ENCODE measurements around the gene LRRC26.
A peak's percentile ranks its signal among the peaks of the same experiment; 100 is the strongest.
"Not testable (repeated sequence)": the region's sequence is repeated elsewhere in the genome, so short reads cannot be mapped to it uniquely, and the experiment has no call there.

LRRC26 gene

DNA sequence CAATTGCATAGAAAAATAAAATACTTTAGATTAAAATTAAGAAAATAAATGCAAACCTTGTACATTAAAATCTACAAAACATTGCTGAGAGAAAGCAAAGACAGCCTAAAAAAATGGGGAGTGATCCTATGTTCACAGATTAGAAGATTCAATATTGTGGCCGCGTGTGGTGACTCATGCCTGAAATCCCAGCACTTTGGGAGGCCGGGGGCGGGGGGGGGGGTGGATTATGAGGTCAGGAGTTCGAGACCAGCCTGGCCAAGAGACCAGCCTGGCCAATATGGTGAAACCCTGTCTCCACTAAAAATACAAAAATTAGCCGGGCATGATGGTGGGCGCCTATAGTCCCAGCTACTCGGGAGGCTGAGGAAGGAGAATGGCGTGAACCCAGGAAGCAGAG, 34.7 kb downstream of the LRRC26 start:
- not testable (repeated sequence) for H3K9ac ChIP-seq (ENCODE audit: low read depth in 1 of 2, low read length in 2 of 2); H3K36me3 ChIP-seq (ENCODE audit: control insufficient read depth in 1 of 2, insufficient read depth in 2 of 2, low read length in 2 of 2); H3K4me1 ChIP-seq (ENCODE audit: control insufficient read depth in 1 of 2, insufficient read depth in 2 of 2, low read length in 2 of 2); H3K9me3 ChIP-seq (ENCODE audit: control insufficient read depth in 1 of 2, low read length in 2 of 2); H3K4me3 ChIP-seq (ENCODE audit: low read depth in 1 of 2, low read length in 2 of 2); H3K27ac ChIP-seq (ENCODE audit: low read depth, low read length)
- peaks cover 32 to 40% of the 10 kb centered on the region in 2 donors for H3K27me3 ChIP-seq (ENCODE audit: control insufficient read depth in 1 of 2, insufficient read depth in 2 of 2, low read length in 2 of 2)

DNA sequence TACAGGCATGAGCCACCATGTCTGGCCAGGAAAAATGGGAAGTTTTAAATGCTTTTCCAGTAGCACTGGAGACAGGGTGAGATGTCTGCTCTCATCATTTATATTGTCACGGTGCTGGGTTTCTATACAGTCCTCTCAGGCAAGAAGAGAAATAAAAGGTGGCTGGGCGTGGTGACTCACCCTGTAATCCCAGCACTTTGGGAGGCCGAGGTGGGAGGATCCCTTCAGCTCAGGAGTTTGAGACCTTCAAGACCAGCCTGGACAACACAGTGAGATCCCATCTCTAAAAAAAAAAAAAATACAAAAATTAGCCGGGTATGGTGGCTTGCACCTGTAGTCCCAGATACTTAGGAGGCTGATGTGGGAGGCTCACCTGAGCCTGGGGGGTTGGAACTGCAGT, 35.7 kb downstream of the LRRC26 start:
- Histone ChIP-seq H3K36me3 (ENCODE audit: control insufficient read depth in 1 of 2, insufficient read depth in 2 of 2, low read length in 2 of 2) (no peaks in the 10 kb centered on the region), H3K9me3 (ENCODE audit: control insufficient read depth in 1 of 2, low read length in 2 of 2) (no peaks in the 10 kb centered on the region), H3K9ac (ENCODE audit: low read depth in 1 of 2, low read length in 2 of 2) (no peak overlapping the region), H3K4me1 (ENCODE audit: control insufficient read depth in 1 of 2, insufficient read depth in 2 of 2, low read length in 2 of 2) (peaks cover 0 to 3% of the 10 kb centered on the region in 2 donors), H3K4me3 (ENCODE audit: low read depth in 1 of 2, low read length in 2 of 2) (no peak overlapping the region), H3K27me3 (ENCODE audit: control insufficient read depth in 1 of 2, insufficient read depth in 2 of 2, low read length in 2 of 2) (peaks cover 26 to 31% of the 10 kb centered on the region in 2 donors), H3K27ac (ENCODE audit: low read depth, low read length) (no peak overlapping the region)

DNA sequence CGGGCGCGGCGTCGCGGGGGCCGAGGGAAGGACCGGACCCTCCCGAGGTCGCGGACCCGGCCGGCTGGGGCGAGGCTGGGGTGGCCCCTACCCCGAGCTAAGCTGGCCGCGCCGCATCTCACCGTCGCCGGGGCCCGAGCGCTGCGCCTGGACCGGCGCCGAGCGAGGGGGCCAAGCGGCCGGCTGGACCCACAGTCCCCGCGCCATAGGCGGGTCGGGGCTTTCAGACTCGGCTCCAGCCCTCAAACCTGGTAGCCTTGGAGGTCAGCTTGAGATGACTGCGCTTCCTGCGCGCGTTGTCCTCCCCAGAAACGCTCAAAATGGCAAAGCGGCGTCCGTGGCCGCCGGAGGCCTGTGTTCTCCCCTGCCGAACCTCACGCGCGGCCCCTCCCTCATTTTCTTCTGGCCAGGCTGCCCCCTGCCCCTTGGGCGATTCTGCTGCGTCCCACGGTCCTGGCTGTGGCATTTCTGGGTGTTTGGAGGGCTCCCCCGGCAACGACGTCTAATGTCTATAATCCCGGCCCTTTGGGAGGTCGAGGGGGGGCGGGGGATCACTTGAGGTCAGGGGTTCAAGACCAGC, 39.6 kb downstream of the LRRC26 start:
- Histone ChIP-seq H3K9me3 (ENCODE audit: control insufficient read depth in 1 of 2, low read length in 2 of 2) (no peaks in the 10 kb centered on the region), H3K36me3 (ENCODE audit: control insufficient read depth in 1 of 2, insufficient read depth in 2 of 2, low read length in 2 of 2) (no peaks in the 10 kb centered on the region), H3K9ac (ENCODE audit: low read depth in 1 of 2, low read length in 2 of 2) (peak overlapping the region; percentile 56 to 69), H3K27me3 (ENCODE audit: control insufficient read depth in 1 of 2, insufficient read depth in 2 of 2, low read length in 2 of 2) (no peaks in the 10 kb centered on the region), H3K4me3 (ENCODE audit: low read depth in 1 of 2, low read length in 2 of 2) (peak overlapping the region; percentile 74 to 89), H3K27ac (ENCODE audit: low read depth, low read length) (no peak overlapping the region), H3K4me1 (ENCODE audit: control insufficient read depth in 1 of 2, insufficient read depth in 2 of 2, low read length in 2 of 2) (peaks cover 16 to 28% of the 10 kb centered on the region in 2 donors)

DNA sequence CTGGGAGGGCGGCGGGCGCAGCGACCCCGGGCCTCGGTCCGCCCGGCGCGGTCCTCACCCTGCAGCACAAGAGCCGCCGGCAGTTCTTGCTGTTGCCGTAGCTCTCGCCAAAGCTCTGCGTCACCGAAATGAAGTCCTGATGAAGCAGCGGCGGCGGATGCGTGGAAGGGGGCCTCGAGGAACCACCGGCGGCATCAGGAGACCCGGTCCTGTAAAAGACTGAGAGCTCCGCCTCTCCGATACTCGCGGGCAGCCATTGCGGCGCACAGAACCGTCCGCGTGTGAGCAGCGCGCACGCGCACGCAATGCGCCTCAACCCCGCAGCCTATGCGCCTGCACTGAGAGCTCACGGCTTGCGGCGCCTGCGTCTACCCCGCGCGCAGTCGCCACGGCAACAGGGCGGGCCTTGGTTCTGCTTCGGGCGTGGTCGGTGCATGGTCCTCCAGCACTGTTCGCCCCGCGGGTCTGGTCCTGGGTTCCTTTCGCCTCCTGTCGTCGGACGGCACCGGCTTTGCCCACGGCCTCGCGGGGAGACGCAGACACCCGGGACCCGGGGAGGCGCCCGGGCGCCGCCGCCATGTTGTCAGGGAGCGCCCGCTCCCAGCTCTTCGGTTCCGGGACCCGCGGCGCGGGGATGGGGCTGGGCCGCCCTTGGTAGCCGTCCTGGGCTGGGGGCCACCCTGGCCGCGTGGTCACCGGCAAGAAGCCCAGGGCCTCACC, 40.2 kb downstream of the LRRC26 start:
- no peaks in the 10 kb centered on the region for H3K36me3 ChIP-seq (ENCODE audit: control insufficient read depth in 1 of 2, insufficient read depth in 2 of 2, low read length in 2 of 2)
- H3K27me3 ChIP-seq (ENCODE audit: control insufficient read depth in 1 of 2, insufficient read depth in 2 of 2, low read length in 2 of 2) = no peaks in the 10 kb centered on the region
- peak overlapping the region; percentile 46 for H3K27ac ChIP-seq (ENCODE audit: low read depth, low read length)
- peaks cover 16 to 28% of the 10 kb centered on the region in 2 donors for H3K4me1 ChIP-seq (ENCODE audit: control insufficient read depth in 1 of 2, insufficient read depth in 2 of 2, low read length in 2 of 2)
- H3K9me3 ChIP-seq (ENCODE audit: control insufficient read depth in 1 of 2, low read length in 2 of 2) = no peaks in the 10 kb centered on the region
- H3K9ac ChIP-seq (ENCODE audit: low read depth in 1 of 2, low read length in 2 of 2) = peak overlapping the region; percentile 56 to 69
- H3K4me3 ChIP-seq (ENCODE audit: low read depth in 1 of 2, low read length in 2 of 2) = peak overlapping the region; percentile 74 to 89

DNA sequence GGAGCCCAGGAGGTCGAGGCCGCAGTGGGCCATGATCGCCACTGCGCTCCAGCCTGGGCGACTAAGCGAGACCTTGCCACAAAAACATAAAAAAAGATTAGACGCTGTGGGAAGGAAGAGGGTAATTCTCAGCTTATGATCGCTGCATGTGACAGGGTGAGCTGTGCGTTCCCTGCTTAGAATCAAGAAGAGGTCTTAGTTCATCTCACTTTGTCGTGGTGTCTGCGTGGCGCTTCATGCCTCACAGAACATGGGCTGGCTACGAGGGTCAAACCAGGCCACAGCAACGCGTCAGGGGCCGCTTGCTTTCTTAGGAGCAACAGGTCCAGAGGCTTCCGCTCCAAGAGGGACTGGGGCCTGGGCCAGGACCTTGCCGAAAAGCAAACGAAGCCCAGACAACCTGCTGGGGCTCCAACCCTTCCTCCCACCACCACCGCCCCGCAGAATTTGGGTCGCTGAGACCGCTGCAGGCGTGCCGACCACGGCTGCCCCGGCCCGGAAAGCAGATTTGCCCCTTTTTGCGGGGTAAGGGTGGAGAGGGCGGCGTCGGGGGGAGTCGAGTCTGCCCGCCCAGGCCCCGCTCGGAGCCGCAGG, 40.9 kb downstream of the LRRC26 start:
- Histone ChIP-seq H3K36me3 (ENCODE audit: control insufficient read depth in 1 of 2, insufficient read depth in 2 of 2, low read length in 2 of 2) (no peaks in the 10 kb centered on the region), H3K4me1 (ENCODE audit: control insufficient read depth in 1 of 2, insufficient read depth in 2 of 2, low read length in 2 of 2) (peaks cover 16 to 28% of the 10 kb centered on the region in 2 donors), H3K9ac (ENCODE audit: low read depth in 1 of 2, low read length in 2 of 2) (peak overlapping the region; percentile 56 to 69), H3K9me3 (ENCODE audit: control insufficient read depth in 1 of 2, low read length in 2 of 2) (no peaks in the 10 kb centered on the region), H3K27me3 (ENCODE audit: control insufficient read depth in 1 of 2, insufficient read depth in 2 of 2, low read length in 2 of 2) (no peaks in the 10 kb centered on the region), H3K27ac (ENCODE audit: low read depth, low read length) (peak overlapping the region; percentile 48), H3K4me3 (ENCODE audit: low read depth in 1 of 2, low read length in 2 of 2) (peak overlapping the region; percentile 74 to 89)

DNA sequence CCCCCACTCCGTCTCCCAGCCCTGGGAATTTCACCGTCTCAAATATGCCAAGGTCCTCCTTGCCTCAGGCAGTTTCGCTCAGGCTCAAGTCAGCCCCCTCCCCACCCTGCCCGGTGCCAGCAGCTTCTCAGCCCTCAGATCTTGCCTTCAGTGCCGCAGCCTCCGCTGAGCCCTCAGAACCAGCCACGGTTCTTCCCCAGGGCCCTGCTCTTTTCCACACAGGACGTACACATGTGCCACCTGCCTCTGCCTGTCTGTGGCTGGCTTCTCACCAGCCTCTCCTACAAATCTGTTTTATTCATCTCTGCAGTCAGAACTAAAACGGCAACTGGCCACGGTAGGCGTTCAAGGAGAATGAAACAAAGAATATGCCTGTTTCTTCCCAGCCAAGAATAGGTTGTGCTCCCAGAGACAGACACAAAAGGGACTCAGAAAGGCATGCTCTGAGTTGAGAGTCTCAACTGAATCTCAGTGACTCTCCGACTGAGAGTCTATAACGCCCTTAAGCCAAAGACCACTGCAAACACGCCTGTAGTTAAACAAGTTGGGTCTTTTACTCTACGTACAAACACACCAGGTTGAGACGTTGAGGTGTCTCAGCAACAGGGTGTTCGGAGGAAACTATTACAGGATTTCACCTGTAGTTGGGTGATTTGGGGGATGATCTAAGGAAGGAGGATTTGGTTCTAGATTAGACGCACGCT, 41.5 kb downstream of the LRRC26 start:
- H3K9ac ChIP-seq (ENCODE audit: low read depth in 1 of 2, low read length in 2 of 2) = peak overlapping the region; percentile 56 to 69
- peak overlapping the region; percentile 58 for H3K27ac ChIP-seq (ENCODE audit: low read depth, low read length)
- no peaks in the 10 kb centered on the region for H3K9me3 ChIP-seq (ENCODE audit: control insufficient read depth in 1 of 2, low read length in 2 of 2)
- no peaks in the 10 kb centered on the region for H3K27me3 ChIP-seq (ENCODE audit: control insufficient read depth in 1 of 2, insufficient read depth in 2 of 2, low read length in 2 of 2)
- peak overlapping the region; percentile 74 to 89 for H3K4me3 ChIP-seq (ENCODE audit: low read depth in 1 of 2, low read length in 2 of 2)
- H3K4me1 ChIP-seq (ENCODE audit: control insufficient read depth in 1 of 2, insufficient read depth in 2 of 2, low read length in 2 of 2) = peaks cover 16 to 28% of the 10 kb centered on the region in 2 donors
- no peaks in the 10 kb centered on the region for H3K36me3 ChIP-seq (ENCODE audit: control insufficient read depth in 1 of 2, insufficient read depth in 2 of 2, low read length in 2 of 2)

DNA sequence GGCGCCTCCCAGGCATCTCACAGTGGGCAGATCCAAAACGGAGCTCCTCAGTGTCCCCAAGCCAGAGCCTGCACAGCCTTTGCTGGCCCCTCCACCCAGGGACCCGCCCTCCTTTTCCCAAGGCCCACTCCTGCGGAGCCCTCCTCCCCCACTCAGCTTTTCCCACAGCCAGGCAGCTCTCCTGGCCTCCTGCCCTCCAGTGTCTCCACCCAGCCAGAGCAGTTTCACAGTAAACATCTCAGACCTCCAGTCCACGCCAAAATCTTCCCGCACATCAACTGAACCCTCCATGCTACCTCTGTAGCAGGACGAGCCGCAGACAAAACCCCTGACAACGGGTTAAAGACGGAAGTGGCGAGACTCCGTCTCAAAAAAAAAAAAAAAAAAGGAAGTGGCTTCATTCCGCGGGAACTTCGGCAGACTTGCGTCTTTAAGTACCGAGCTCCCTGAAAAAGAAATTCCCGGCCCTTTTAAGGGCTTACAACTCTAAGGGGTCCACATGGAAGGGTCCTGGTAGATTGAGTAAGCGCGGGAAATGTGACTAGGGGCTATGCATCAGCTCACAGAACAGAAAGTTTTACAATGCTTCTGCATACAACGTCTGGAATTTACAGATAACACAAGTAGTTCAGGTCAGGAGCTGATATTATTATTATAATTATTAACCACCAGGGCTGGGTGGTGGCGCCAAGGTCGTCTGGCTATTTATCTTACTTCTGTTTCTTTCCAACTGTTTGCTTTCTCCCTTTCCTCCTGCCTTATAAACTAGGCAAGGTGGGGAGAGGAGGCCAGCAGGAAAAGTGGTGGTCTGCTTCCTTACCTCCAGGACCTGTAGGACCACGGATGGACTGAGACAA, 42.3 kb downstream of the LRRC26 start:
- H3K27me3 ChIP-seq (ENCODE audit: control insufficient read depth in 1 of 2, insufficient read depth in 2 of 2, low read length in 2 of 2) = no peaks in the 10 kb centered on the region
- peak overlapping the region; percentile 56 to 69 for H3K9ac ChIP-seq (ENCODE audit: low read depth in 1 of 2, low read length in 2 of 2)
- H3K36me3 ChIP-seq (ENCODE audit: control insufficient read depth in 1 of 2, insufficient read depth in 2 of 2, low read length in 2 of 2) = no peaks in the 10 kb centered on the region
- H3K4me1 ChIP-seq (ENCODE audit: control insufficient read depth in 1 of 2, insufficient read depth in 2 of 2, low read length in 2 of 2) = peaks cover 16 to 28% of the 10 kb centered on the region in 2 donors
- H3K27ac ChIP-seq (ENCODE audit: low read depth, low read length) = peak overlapping the region; percentile 58
- H3K9me3 ChIP-seq (ENCODE audit: control insufficient read depth in 1 of 2, low read length in 2 of 2) = no peaks in the 10 kb centered on the region
- H3K4me3 ChIP-seq (ENCODE audit: low read depth in 1 of 2, low read length in 2 of 2) = peak overlapping the region; percentile 74 to 89

DNA sequence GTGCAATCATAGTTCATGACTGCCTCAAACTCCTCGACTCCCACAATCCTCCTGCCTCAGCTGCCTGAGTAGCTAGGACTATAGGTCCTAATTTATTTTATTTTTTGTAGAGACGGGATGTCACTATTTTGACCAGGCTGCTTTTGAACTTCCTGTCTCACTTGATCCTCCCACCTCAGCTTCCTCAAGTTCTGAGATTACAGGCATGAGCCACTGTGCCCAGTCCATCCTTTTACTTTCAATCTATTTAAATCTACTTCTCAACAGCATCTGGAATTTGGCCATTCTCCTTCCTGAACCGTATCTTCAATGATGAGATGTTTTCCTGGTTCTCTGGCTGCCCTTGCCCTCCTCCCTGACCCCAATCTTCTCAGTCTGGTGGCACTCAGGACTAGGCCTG, 43.1 kb downstream of the LRRC26 start:
- Histone ChIP-seq H3K27ac (ENCODE audit: low read depth, low read length) (peak overlapping the region; percentile 11), H3K27me3 (ENCODE audit: control insufficient read depth in 1 of 2, insufficient read depth in 2 of 2, low read length in 2 of 2) (no peaks in the 10 kb centered on the region), H3K4me3 (ENCODE audit: low read depth in 1 of 2, low read length in 2 of 2) (peak overlapping the region; percentile 74 to 89), H3K9ac (ENCODE audit: low read depth in 1 of 2, low read length in 2 of 2) (peak overlapping the region in 1 of 2 donors; percentile 43), H3K36me3 (ENCODE audit: control insufficient read depth in 1 of 2, insufficient read depth in 2 of 2, low read length in 2 of 2) (no peaks in the 10 kb centered on the region), H3K4me1 (ENCODE audit: control insufficient read depth in 1 of 2, insufficient read depth in 2 of 2, low read length in 2 of 2) (peaks cover 16 to 28% of the 10 kb centered on the region in 2 donors), H3K9me3 (ENCODE audit: control insufficient read depth in 1 of 2, low read length in 2 of 2) (no peaks in the 10 kb centered on the region)

DNA sequence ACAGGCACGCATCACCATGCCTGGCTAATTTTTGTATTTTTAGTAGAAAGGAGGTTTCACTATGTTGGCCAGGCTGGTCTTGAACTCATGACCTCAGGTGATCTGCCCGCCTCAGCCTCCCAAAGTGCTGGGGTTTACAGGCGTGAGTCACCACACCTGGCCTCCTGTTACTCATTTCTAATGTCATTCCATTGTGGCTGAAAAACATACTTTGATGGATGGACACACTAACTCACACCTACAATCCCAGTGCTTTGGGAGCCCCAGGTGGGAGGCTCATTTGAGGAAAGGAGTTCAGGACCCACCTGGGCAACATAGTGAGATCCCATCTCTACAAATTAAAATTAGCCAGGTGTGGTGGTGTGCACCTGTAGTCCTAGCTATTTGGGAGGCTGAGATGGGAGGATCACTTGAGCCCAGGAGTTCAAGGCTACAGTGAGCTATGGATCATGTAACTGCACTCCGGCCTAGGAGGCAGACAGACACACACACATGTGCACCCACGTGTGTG, 45.8 kb downstream of the LRRC26 start:
- H3K4me1 ChIP-seq (ENCODE audit: control insufficient read depth in 1 of 2, insufficient read depth in 2 of 2, low read length in 2 of 2) = peaks cover 16 to 25% of the 10 kb centered on the region in 2 donors
- not testable (repeated sequence) for H3K36me3 ChIP-seq (ENCODE audit: control insufficient read depth in 1 of 2, insufficient read depth in 2 of 2, low read length in 2 of 2); H3K27ac ChIP-seq (ENCODE audit: low read depth, low read length)

More for the DNA sequence above, 45.8 kb downstream of the LRRC26 start:
- H3K9me3 ChIP-seq (ENCODE audit: control insufficient read depth in 1 of 2, low read length in 2 of 2); H3K9ac ChIP-seq (ENCODE audit: low read depth in 1 of 2, low read length in 2 of 2); H3K27me3 ChIP-seq (ENCODE audit: control insufficient read depth in 1 of 2, insufficient read depth in 2 of 2, low read length in 2 of 2); H3K4me3 ChIP-seq (ENCODE audit: low read depth in 1 of 2, low read length in 2 of 2): not testable (repeated sequence)

Measured in duodenal mucosa (tissue), 2 donors.